HG03280 (cell line): ENCODE results near the gene MCC.

Experiments
- ATAC-seq: cut with Tn5 transposase; IDR thresholded peaks from one replicate; pipeline ENCODE4 v1.9.1; 2021; ENCODE audit warnings: mild to moderate bottlenecking, moderate library complexity; ENCODE audit not compliant: unreplicated experiment

Gene MCC

DNA sequence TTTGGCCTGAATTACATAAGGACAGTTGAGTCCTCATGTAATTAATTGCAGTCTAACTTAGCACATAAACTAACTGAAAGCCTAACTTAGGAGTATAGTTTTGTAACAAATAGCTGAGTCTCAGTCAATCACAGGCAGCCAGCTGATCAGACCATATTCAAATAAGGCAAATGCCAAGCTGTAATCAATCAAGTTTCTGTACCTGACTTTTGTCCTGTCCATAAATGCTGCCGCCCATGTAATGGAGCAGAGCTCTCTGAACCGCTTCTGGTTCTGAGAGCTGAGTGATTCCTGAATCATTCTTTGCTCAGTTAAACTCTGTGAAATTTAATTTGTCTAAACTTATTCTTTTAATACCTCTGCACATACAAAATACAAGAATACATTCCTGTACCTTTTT, 158.3 kb downstream of the MCC start:
- ATAC-seq, result no peak

- no peak for ATAC-seq
Observed at GRCh38 chr5:113325054-113325453, 163.2 kb downstream of the MCC start.

DNA sequence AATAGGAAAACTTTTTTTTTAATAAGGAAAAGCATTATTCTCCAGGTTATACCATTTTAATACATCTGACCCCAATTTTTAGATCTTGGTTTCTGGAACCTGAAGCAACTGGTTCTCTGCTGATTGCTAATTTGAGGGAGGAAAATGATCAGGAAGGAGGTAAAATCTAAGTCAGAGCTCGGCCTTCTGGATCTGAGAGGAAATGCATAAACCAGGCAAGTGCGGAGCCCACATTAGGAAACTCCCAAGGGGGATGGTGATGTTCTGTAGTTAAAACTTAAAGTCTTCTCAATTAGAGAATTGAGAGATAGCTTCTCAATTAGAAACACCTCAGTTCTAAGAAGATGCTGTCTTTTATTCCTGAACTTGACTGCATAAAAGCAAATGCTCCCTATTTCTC, 167.0 kb downstream of the MCC start:
- ATAC-seq, result no peak

GRCh38 chr5:113320273-113320780, 167.9 kb downstream of the MCC start:
- ATAC-seq, result peak; percentile 69

DNA sequence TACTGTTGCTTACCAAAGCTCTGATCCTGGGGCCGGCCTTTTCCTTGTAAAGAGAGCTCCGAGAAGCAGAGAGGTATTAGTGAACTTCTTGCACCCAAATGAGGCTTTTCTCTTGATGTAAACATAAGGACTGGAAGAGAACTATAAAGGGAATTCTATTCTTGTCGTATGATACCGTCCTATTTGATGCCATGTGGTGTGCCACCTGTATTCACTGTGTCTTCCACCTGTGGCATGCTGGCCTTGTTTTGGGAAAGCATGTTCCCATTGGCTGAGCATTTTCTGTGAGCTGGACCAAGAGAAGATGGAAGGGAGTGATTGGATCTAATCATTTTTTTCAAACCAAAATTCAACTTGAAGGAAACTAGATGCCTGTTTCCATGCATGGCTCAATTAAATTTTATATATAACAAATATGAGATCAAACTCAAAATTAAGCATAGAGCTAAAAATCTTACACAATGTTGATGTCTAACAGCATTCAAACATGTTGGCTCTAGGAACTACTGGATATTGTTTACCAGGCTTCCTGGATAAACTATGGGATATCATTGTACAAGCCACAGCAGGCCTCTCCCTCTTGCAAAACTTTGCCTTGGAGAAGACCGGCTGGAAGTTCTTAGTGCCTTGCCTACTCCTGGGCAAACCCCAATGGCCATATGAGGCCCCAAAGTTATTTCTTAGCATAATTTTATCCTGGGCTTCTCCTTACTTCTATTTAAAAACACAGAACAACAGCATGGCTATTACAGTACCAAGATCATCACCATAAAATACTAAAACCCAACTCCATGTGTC, 168.8 kb downstream of the MCC start:
- ATAC-seq, result no peak

DNA sequence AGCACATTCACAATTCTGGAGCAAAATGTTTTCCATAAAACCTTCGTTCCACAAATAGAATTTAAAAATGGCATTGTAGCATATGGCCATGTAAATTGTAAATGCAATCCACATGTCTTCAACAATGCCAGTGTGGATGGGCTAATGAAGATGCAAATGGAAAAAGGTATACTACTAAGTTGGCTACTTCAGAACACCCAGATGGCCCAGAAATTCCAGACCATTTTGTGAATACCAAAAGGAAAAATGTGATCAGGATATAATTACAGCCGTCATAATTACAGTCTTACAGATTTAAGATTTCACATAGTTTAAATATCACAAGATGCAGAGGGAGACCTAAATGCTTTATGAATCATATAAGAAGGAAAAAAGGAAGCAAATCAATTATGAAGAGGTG, 170.6 kb downstream of the MCC start:
- ATAC-seq, result no peak

GRCh38 chr5:113311301-113311700, 177.0 kb downstream of the MCC start:
- no peak for ATAC-seq

GRCh38 chr5:113302120-113302519, 186.1 kb downstream of the MCC start:
- no peak for ATAC-seq

DNA sequence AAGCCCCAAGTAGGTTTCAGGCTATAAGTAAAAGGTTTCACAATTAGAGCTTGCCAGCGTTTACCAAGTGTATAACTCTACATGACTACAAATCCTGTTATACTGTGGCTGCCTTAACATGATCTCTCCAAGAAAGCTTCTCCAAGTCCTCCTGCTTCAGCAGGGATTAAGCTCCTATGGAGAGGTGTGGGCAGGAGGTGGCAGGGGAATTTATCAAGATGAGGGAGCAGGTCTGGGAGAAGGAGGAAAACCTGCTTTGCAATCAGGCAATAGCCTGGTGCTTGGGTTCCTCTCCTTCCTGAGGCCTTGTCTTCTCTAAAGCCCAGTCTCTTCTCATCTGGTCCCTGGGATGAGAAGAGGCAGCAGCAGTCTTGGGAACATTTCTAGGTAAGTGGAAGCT, 188.7 kb downstream of the MCC start:
- ATAC-seq, result no peak

DNA sequence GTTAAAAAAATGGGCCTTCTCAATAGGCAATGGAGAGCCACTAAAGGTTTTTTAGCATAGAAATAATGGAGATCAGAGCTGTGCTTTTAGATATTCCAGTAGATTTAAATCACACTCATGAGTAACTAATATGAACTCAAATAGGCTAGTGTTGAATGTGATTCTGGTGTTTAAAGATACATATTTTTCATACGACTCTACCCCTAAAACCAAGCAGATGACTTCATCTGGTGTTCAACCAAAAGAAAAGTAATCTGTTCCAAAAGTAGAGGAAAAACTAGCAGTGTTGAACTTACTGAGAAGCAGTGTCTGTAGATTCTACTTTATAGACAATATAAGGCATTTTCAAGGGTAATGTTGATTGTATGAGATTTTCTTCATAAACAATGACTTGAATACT, 191.6 kb downstream of the MCC start:
- ATAC-seq, result no peak

DNA sequence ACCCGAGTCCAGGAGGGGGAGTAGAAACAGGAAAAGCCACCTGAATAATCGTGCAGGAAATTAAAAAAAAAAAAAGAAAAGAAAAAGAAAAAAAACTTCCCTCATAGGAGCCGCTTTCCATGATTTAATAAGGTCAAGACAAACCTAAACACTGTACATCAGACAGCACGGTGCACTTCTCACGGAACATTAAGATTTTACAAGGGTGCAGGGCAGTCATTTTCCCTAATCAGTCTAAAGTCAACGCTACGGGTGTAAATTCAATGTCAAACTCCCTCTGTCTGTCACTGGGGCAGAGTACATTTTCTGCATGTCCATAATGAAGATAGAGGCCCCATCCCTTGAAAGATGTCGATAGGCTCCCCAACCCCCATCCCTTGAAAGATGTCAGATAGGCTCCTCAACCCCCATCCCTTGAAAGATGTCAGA, 193.1 kb downstream of the MCC start:
- no peak for ATAC-seq

- ATAC-seq, result peak; percentile 95
Observed at GRCh38 chr5:113294311-113295110, 193.7 kb downstream of the MCC start.

DNA sequence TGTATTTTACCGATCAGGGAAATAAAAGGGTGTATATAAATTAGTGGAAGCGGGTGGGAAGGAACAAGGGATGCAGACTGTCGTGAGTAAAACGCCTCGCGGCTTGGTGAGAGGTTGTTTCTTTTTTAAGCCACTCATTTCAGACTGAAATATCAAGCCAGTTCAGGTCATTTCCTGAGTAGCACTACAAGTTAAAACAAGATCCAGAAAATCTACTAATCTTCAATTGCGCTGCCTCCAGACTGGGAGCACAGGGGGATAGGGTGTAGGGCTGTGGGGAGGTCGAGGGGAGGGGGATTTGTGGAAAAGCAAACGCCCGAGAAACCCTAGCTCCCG, 194.3 kb downstream of the MCC start:
- ATAC-seq, result peak; percentile 23

DNA sequence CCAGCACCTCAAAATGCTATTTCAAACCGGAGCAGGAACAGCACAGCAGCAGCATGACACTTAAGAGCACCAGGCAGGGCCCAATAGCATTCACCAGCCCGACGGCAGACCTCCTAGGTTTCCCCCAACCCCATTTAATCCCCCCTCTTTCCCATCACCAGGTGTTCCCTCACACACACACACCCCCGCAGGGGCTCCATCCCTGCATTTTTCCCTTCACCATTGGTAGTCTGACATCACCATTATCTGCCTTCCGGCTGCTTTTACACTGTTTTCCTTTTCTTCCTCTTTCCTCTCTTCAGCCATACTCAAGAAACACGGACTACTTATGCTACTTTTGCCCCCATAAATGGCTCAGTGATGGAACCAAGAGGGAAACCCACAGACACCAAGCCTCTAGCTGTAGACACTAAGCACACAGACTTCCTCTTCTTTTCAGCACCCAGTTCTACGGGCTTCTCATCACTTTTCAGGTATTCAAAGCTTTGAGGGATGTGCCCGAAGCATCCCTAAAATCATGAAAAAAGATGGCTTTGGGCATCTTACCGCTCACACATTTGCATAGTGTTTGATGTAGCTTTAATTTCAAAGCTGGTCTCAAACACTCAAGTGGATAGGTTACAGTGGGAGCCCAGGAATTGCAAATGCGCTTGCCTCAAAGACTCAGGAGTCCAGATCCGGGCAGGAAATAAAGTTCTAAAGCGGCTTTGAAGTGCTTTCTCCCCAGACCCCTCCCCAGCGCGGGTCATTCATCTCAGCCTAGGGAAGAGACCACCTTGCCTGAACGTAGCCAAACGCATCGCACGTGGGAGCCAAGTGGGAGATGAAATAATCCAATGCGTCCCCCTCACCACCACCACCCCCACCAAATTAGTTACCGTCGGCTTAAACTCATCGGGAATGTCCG, 194.9 kb downstream of the MCC start:
- ATAC-seq, result no peak

DNA sequence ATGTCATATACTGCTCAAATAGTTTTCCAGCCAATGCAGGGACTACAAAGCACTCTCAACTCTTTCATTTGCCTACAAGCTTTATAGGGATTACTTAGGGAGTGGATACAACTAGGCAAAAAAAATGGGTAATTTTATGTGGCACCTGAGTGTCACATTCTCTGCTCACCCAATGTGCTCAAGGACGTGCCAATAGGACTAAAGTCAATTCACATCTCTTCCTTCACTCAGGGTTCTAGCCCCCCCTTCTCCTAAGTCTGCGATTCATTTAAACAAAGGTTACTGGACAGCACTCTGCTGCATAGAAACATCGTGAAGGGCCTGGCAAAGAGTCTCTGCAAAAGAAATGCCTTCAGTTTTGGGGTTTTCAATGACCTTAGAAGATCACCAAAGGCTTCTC, 195.8 kb downstream of the MCC start:
- no peak for ATAC-seq

GRCh38 chr5:113283558-113283957, 204.7 kb downstream of the MCC start:
- no peak for ATAC-seq

DNA sequence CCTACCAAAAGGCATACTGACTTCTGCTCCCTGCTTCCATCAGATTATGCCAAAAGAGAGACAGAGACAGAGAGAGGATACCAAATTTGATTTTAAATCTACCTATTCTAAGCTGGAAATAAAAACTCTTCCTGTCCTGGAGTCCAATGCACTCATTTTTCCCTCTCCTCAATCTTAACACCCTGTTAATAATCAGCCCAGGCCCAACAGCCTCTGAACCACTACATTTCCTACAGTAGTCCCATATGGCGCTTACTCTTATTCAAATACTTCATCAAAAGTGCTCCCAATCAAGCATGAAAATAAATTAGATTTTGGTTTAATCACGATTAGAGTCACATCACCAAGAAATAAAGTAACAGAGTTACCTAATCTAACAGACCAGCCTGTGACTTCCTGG, 205.8 kb downstream of the MCC start:
- no peak for ATAC-seq

DNA sequence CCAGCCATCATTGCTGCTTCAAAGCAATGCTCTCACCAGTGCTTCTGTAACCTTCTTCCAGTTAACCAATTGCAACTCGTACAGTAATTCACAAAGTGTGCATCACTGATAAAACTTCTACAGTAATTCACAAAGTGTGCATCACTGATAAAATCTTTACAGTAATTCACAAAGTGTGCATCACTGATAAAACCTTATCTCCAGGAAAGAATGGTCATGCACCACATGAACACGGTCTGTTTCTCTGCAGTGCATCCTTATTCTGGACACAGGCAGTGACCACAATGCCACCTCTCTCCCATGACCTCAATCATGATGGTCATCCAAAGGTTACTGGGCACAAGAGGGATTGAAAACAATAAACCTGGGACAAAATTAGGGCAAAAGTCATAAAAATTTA, 207.1 kb downstream of the MCC start:
- ATAC-seq, result no peak

GRCh38 chr5:113280541-113280940, 207.7 kb downstream of the MCC start:
- ATAC-seq, result no peak

DNA sequence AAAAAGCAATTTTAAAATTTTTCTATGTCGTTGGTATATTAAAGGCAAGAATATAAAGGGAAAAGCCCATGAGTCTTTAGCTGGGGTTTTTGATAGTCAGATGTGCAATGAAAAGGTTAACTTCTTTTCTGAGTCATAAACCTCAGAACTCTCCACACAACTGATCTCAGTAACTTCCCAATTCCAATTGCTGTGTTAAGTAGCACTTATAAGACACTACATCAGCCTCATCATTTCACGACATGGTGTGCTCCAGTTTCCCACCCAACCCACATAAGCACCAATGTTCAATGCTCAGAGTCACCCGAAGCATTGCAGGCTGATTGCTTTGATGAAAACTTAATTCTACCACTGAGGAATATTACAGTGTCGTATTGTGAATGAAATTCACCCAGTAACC, 209.3 kb downstream of the MCC start:
- ATAC-seq, result no peak

DNA sequence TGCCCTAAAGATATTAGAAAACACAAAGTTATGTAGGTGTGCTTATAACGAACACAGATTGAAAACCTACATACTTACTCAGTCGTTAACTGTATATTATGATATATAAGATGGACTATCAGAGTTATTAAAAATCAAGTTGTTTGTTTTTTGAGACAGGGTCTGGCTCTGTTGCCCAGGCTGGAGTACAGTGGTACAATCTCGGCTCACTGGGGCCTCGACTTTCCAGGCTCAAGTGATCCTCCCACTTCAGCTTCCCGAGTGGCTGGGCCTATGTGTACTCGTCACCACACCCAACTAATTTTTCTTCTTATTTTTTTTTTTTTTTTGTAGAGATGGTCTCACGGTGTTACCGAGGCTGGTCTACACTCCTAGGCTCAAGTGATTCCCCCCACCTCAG, 211.8 kb downstream of the MCC start:
- ATAC-seq, result no peak
